Measurements from ENCODE around the gene ZNF385B. TPM values are rescaled to one million over a fixed set of nuclear protein-coding genes. Genes with fewer than 3 reads are reported as not detected.

ZNF385B gene
- polyA plus RNA-seq, 3 donors from 2014 or later: not detected

GRCh38 chr2:179554639-179555386 is 306.6 kb downstream of the ZNF385B start:
- peaks cover 0 to 4% (median under 1%) of the 10 kb centered on the region in 6 donors for H3K9me3 Mint-ChIP-seq
- H3K27ac Mint-ChIP-seq: no peak overlapping the region
- DNase-seq: no peak
- H3K27me3 Mint-ChIP-seq (ENCODE audit: low read depth in 3 of 3): no peaks in the 10 kb centered on the region
- no peaks in the 10 kb centered on the region for H3K4me1 Mint-ChIP-seq
- no peak overlapping the region for H3K4me3 Mint-ChIP-seq
- no peaks in the 10 kb centered on the region for H3K36me3 Mint-ChIP-seq

- no peak for DNase-seq
- no peak overlapping the region for H3K4me3 Mint-ChIP-seq
- no peak overlapping the region for H3K27ac Mint-ChIP-seq
- no peaks in the 10 kb centered on the region for H3K27me3 Mint-ChIP-seq (ENCODE audit: low read depth in 3 of 3)
- H3K9me3 Mint-ChIP-seq: peaks cover 0 to 4% (median under 1%) of the 10 kb centered on the region in 6 donors
- H3K4me1 Mint-ChIP-seq: no peaks in the 10 kb centered on the region
- no peaks in the 10 kb centered on the region for H3K36me3 Mint-ChIP-seq
Observed at GRCh38 chr2:179553382-179553781, 308.0 kb downstream of the ZNF385B start.

GRCh38 chr2:179551539-179552045 is 309.8 kb downstream of the ZNF385B start:
- H3K27ac Mint-ChIP-seq: no peak overlapping the region
- no peaks in the 10 kb centered on the region for H3K27me3 Mint-ChIP-seq (ENCODE audit: low read depth in 3 of 3)
- no peaks in the 10 kb centered on the region for H3K4me1 Mint-ChIP-seq
- no peak overlapping the region for H3K4me3 Mint-ChIP-seq
- peaks cover 0 to 9% (median 2%) of the 10 kb centered on the region in 6 donors for H3K9me3 Mint-ChIP-seq
- DNase-seq: no peak
- no peaks in the 10 kb centered on the region for H3K36me3 Mint-ChIP-seq

GRCh38 chr2:179550849-179551248 is 310.6 kb downstream of the ZNF385B start:
- Mint-ChIP-seq H3K27me3 (ENCODE audit: low read depth in 3 of 3) (no peaks in the 10 kb centered on the region), H3K4me3 (no peak overlapping the region), H3K9me3 (peaks cover 0 to 9% (median 3%) of the 10 kb centered on the region in 6 donors), H3K27ac (no peak overlapping the region), H3K36me3 (no peaks in the 10 kb centered on the region), H3K4me1 (no peaks in the 10 kb centered on the region)
- DNase-seq: no peak

- DNase-seq: no peak
- no peaks in the 10 kb centered on the region for H3K36me3 Mint-ChIP-seq
Observed at GRCh38 chr2:179550214-179550613, 311.2 kb downstream of the ZNF385B start.

GRCh38 chr2:179546656-179547055 is 314.8 kb downstream of the ZNF385B start:
- H3K27ac Mint-ChIP-seq: no peak overlapping the region
- no peak for DNase-seq
- H3K4me1 Mint-ChIP-seq: no peaks in the 10 kb centered on the region
- H3K9me3 Mint-ChIP-seq: peaks cover 0 to 9% (median 2%) of the 10 kb centered on the region in 6 donors
- H3K4me3 Mint-ChIP-seq: no peak overlapping the region
- H3K36me3 Mint-ChIP-seq: no peaks in the 10 kb centered on the region
- H3K27me3 Mint-ChIP-seq (ENCODE audit: low read depth in 3 of 3): no peaks in the 10 kb centered on the region

More at GRCh38 chr2:179550214-179550613, 311.2 kb downstream of the ZNF385B start:
- Mint-ChIP-seq H3K9me3 (peaks cover 0 to 9% (median 3%) of the 10 kb centered on the region in 6 donors), H3K4me3 (no peak overlapping the region), H3K27me3 (ENCODE audit: low read depth in 3 of 3) (no peaks in the 10 kb centered on the region), H3K4me1 (no peaks in the 10 kb centered on the region), H3K27ac (no peak overlapping the region)

GRCh38 chr2:179545024-179545423 is 316.4 kb downstream of the ZNF385B start:
- H3K36me3 Mint-ChIP-seq: no peaks in the 10 kb centered on the region
- peaks cover 0 to 5% (median 3%) of the 10 kb centered on the region in 6 donors for H3K9me3 Mint-ChIP-seq
- no peak overlapping the region for H3K4me3 Mint-ChIP-seq
- H3K27ac Mint-ChIP-seq: no peak overlapping the region
- no peaks in the 10 kb centered on the region for H3K4me1 Mint-ChIP-seq
- peaks cover 0 to 2% (median 0%) of the 10 kb centered on the region in 3 donors for H3K27me3 Mint-ChIP-seq (ENCODE audit: low read depth in 3 of 3)
- DNase-seq: no peak

GRCh38 chr2:179543361-179543901 is 318.0 kb downstream of the ZNF385B start:
- DNase-seq: no peak
- Mint-ChIP-seq H3K9me3 (peaks cover 1 to 11% (median 6%) of the 10 kb centered on the region in 6 donors), H3K36me3 (no peaks in the 10 kb centered on the region), H3K4me1 (no peaks in the 10 kb centered on the region), H3K27me3 (ENCODE audit: low read depth in 3 of 3) (peaks cover 0 to 3% (median 0%) of the 10 kb centered on the region in 3 donors), H3K27ac (no peak overlapping the region), H3K4me3 (no peak overlapping the region)

- H3K4me1 Mint-ChIP-seq: no peaks in the 10 kb centered on the region
- H3K27ac Mint-ChIP-seq: no peak overlapping the region
- peaks cover 0 to 3% (median 0%) of the 10 kb centered on the region in 3 donors for H3K27me3 Mint-ChIP-seq (ENCODE audit: low read depth in 3 of 3)
- DNase-seq: no peak
- no peaks in the 10 kb centered on the region for H3K36me3 Mint-ChIP-seq
- no peak overlapping the region for H3K4me3 Mint-ChIP-seq
- peaks cover 1 to 8% (median 5%) of the 10 kb centered on the region in 6 donors for H3K9me3 Mint-ChIP-seq
Observed at GRCh38 chr2:179541586-179541985, 319.8 kb downstream of the ZNF385B start.

- H3K4me1 Mint-ChIP-seq: no peaks in the 10 kb centered on the region
- DNase-seq: no peak
- H3K27me3 Mint-ChIP-seq (ENCODE audit: low read depth in 3 of 3): peaks cover 0 to 3% (median 0%) of the 10 kb centered on the region in 3 donors
- no peak overlapping the region for H3K27ac Mint-ChIP-seq
- peaks cover 0 to 13% (median 5%) of the 10 kb centered on the region in 6 donors for H3K9me3 Mint-ChIP-seq
- no peaks in the 10 kb centered on the region for H3K36me3 Mint-ChIP-seq
- H3K4me3 Mint-ChIP-seq: no peak overlapping the region
Observed at GRCh38 chr2:179539124-179539511, 322.3 kb downstream of the ZNF385B start.

GRCh38 chr2:179538406-179539123 is 322.8 kb downstream of the ZNF385B start:
- Mint-ChIP-seq H3K36me3 (no peaks in the 10 kb centered on the region), H3K4me1 (no peaks in the 10 kb centered on the region), H3K9me3 (peaks cover 0 to 13% (median 5%) of the 10 kb centered on the region in 6 donors), H3K4me3 (no peak overlapping the region), H3K27me3 (ENCODE audit: low read depth in 3 of 3) (peaks cover 0 to 3% (median 0%) of the 10 kb centered on the region in 3 donors), H3K27ac (no peak overlapping the region)
- no peak for DNase-seq

- no peaks in the 10 kb centered on the region for H3K36me3 Mint-ChIP-seq
- no peak overlapping the region for H3K27ac Mint-ChIP-seq
- no peaks in the 10 kb centered on the region for H3K4me1 Mint-ChIP-seq
Observed at GRCh38 chr2:179536185-179536584, 325.2 kb downstream of the ZNF385B start.

GRCh38 chr2:179533875-179534274 is 327.5 kb downstream of the ZNF385B start:
- Mint-ChIP-seq H3K9me3 (peaks cover 0 to 8% (median 2%) of the 10 kb centered on the region in 6 donors), H3K4me3 (no peak overlapping the region), H3K27me3 (ENCODE audit: low read depth in 3 of 3) (peaks cover 0 to 2% (median 2%) of the 10 kb centered on the region in 3 donors), H3K4me1 (no peaks in the 10 kb centered on the region), H3K27ac (no peak overlapping the region), H3K36me3 (no peaks in the 10 kb centered on the region)
- no peak for DNase-seq

More at GRCh38 chr2:179536185-179536584, 325.2 kb downstream of the ZNF385B start:
- DNase-seq: no peak
- Mint-ChIP-seq H3K4me3 (no peak overlapping the region), H3K27me3 (ENCODE audit: low read depth in 3 of 3) (peaks cover 0 to 5% (median 2%) of the 10 kb centered on the region in 3 donors), H3K9me3 (peaks cover 0 to 13% (median 5%) of the 10 kb centered on the region in 6 donors)

- Mint-ChIP-seq H3K9me3 (peaks cover 0 to 7% (median 2%) of the 10 kb centered on the region in 6 donors), H3K36me3 (no peaks in the 10 kb centered on the region), H3K27me3 (ENCODE audit: low read depth in 3 of 3) (peaks cover 0 to 4% (median 2%) of the 10 kb centered on the region in 3 donors), H3K4me3 (no peak overlapping the region), H3K4me1 (no peaks in the 10 kb centered on the region), H3K27ac (no peak overlapping the region)
- DNase-seq: no peak
Observed at GRCh38 chr2:179532863-179533278, 328.5 kb downstream of the ZNF385B start.

Measured in immature natural killer cell (primary cell).